ENCODE measurements around the gene ATG9B.
"Not testable (repeated sequence)": the region's sequence is repeated elsewhere in the genome, so short reads cannot be mapped to it uniquely, and the experiment has no call there.

The ATG9B gene

GRCh38 chr7:151057989-151058780 lies 33.9 kb upstream of the ATG9B start:
- peak; percentile 99 for DNase-seq

- no peak for DNase-seq
Observed at GRCh38 chr7:151057506-151057988, 33.3 kb upstream of the ATG9B start, which contains the start of gene CDK5. Gene CDK5, minus strand, starts transcription at chr7:151057897. Its CDS starts 49 bp downstream, at chr7:151057848.

GRCh38 chr7:151056666-151057505 lies 32.6 kb upstream of the ATG9B start:
- no peak for DNase-seq

- no peak for DNase-seq
Observed at GRCh38 chr7:151056283-151056665, 32.0 kb upstream of the ATG9B start.

- no peak for DNase-seq
Observed at GRCh38 chr7:151053751-151054150, 29.5 kb upstream of the ATG9B start.

- no peak for DNase-seq
Observed at GRCh38 chr7:151053096-151053495, 28.8 kb upstream of the ATG9B start.

- DNase-seq, result peak; percentile 51
Observed at GRCh38 chr7:151051108-151051507, 26.8 kb upstream of the ATG9B start.

GRCh38 chr7:151048911-151049463 lies 24.7 kb upstream of the ATG9B start:
- DNase-seq, result no peak

GRCh38 chr7:151047976-151048815 lies 23.9 kb upstream of the ATG9B start, which contains the start of gene ASIC3:
Gene ASIC3, plus strand, starts transcription at chr7:151048531. Its CDS starts 355 bp downstream, at chr7:151048886.
- no peak for DNase-seq

- DNase-seq, result no peak
Observed at GRCh38 chr7:151046603-151047573, 22.6 kb upstream of the ATG9B start.

GRCh38 chr7:151045967-151046366 lies 21.7 kb upstream of the ATG9B start:
- no peak for DNase-seq

- DNase-seq, result no peak
Observed at GRCh38 chr7:151045262-151045661, 21.0 kb upstream of the ATG9B start.

GRCh38 chr7:151043959-151044358 lies 19.7 kb upstream of the ATG9B start:
- no peak for DNase-seq

GRCh38 chr7:151043449-151043848 lies 19.2 kb upstream of the ATG9B start:
- DNase-seq, result not testable (repeated sequence)

GRCh38 chr7:151040616-151041375 lies 16.5 kb upstream of the ATG9B start:
- no peak for DNase-seq

GRCh38 chr7:151039850-151040548 lies 15.7 kb upstream of the ATG9B start:
- no peak for DNase-seq

- peak; percentile 68 for DNase-seq
Observed at GRCh38 chr7:151038951-151039849, 14.9 kb upstream of the ATG9B start.

- DNase-seq, result no peak
Observed at GRCh38 chr7:151035902-151036301, 11.6 kb upstream of the ATG9B start.

Measured in activated CD4-positive, alpha-beta T cell treated with anti-CD3 and anti-CD28 coated beads, Interleukin-10, Interleukin-2, amounts not matched to agents 100 ng/mL and 50 ng/mL, durations not matched to agents 16 hours and 8 hours (primary cell).